Aorta (tissue), 5 donors: Measurements from ENCODE around the gene KIT. TPM values are rescaled to one million over a fixed set of nuclear protein-coding genes. Genes with fewer than 3 reads are reported as not detected.
A peak's percentile ranks its signal among the peaks of the same experiment; 100 is the strongest.

Experiments
- ATAC-seq: fragments of 200-7000 bp; cut with Tn5 transposase; one replicate; pipeline ENCODE4 v1.9.1; 2022; ENCODE audit warnings: moderate library complexity; ENCODE audit not compliant: low FRiP score
- DNase-seq, 2 donors: peaks; one replicate each; pipeline ENCODE4 v3.0.0-alpha.2; 2020
- H3K27ac ChIP-seq, 2 donors: one replicate each; pipeline ENCODE4 v1.5.1; 2013; ENCODE audit warnings: low read length in 2 of 2, mild to moderate bottlenecking in 2 of 2, moderate library complexity in 2 of 2, control low read depth in 1 of 2, inconsistent platforms in 1 of 2, low read depth in 1 of 2
- H3K27me3 ChIP-seq, 2 donors: one replicate each; pipeline ENCODE4 v1.6.1; 2013; ENCODE audit warnings: control low read depth in 1 of 2, low read length in 1 of 2, mild to moderate bottlenecking in 1 of 2, moderate library complexity in 1 of 2; ENCODE audit not compliant: insufficient read depth in 2 of 2, control insufficient read depth in 1 of 2
- H3K36me3 ChIP-seq, 2 donors: one replicate each; pipeline ENCODE4 v1.6.1; 2013; ENCODE audit warnings: control low read depth in 1 of 2, low read length in 1 of 2, mild to moderate bottlenecking in 1 of 2; ENCODE audit not compliant: insufficient read depth in 2 of 2, control insufficient read depth in 1 of 2
- H3K4me1 ChIP-seq, 2 donors: one replicate each; pipeline ENCODE4 v1.6.1; 2013; ENCODE audit warnings: low read length in 2 of 2, control low read depth in 1 of 2, mild to moderate bottlenecking in 1 of 2, moderate library complexity in 1 of 2; ENCODE audit not compliant: insufficient read depth in 2 of 2, control insufficient read depth in 1 of 2
- H3K4me3 ChIP-seq, 2 donors: one replicate each; pipeline ENCODE4 v1.5.1; 2013; ENCODE audit warnings: low read length in 2 of 2, control low read depth in 1 of 2, mild to moderate bottlenecking in 1 of 2
- H3K9me3 ChIP-seq: one replicate; pipeline ENCODE4 v1.6.1; 2013; ENCODE audit warnings: mild to moderate bottlenecking, low read length; ENCODE audit not compliant: control insufficient read depth
- WGBS, 2 donors: extraction: QIAGEN DNeasy Blood & Tissue Kit; methylation state at CpG; one replicate each; pipeline ENCODE4 v1.1.7; 2013; 5-methylcytosine and 5-hydroxymethylcytosine counted together
- intact Hi-C, 2 donors: fragments of 100-400 bp; cut with DNase I; formaldehyde crosslinking; loops; one replicate each; pipeline versions ENCODE4 v1.14.2 to v1.15.0; 2022
- polyA plus RNA-seq, 2 donors: library from polyadenylated mRNA; stranded (reverse); fragments of 200-250 nt; gene quantifications; one replicate each; pipeline ENCODE4 v1.2.3, GENCODE V29; 2013
- total RNA-seq, 2 donors: library from RNA; stranded (reverse); fragmentation: NEBNext Ultra II Directional; extraction: Animal tissue kit (Norgen Biotek cat#: 25700); gene quantifications; one replicate each; pipeline ENCODE4 v1.2.1, GENCODE V29; 2021
- donor health status: healthy with polysubstance abuse.
- donor health status: Bipolar disorder and iron deficiency.
- donor health status: DM: no; HTN: no; CAD: no.
- donor health status: DM: no; HTN: no; CAD: no.
- donor health status: DM: yes; HTN: yes; CAD: no.

Gene KIT
- total and polyA plus RNA-seq, 4 donors, result 0.56 to 18.7 (median 5.3) TPM

GRCh38 chr4:54657185-54657550 lies 589 bp upstream of the KIT start:
- Histone ChIP-seq H3K36me3 (no peaks in the 10 kb centered on the region), H3K4me3 (peak overlapping the region; percentile 44 to 63), H3K4me1 (no peaks in the 10 kb centered on the region), H3K27me3 (no peaks in the 10 kb centered on the region), H3K9me3 (no peaks in the 10 kb centered on the region), H3K27ac (no peak overlapping the region)
- intact Hi-C loops, result no loop called here
- WGBS, 2 donors, result 7 to 8% methylated on average over 26 of the region's 26 CpGs
- no peak for ATAC-seq
- DNase-seq, result no peak

- H3K4me3 ChIP-seq, result peak overlapping the region; percentile 56 to 63
- DNase-seq (peak; percentile 64 to 85), ATAC-seq (peak; percentile 78)
- 1% methylated on average over 78 to 81 of the region's 81 CpGs for WGBS, 2 donors
- peak overlapping the region in 1 of 2 donors; percentile 4 for H3K27ac ChIP-seq
- intact Hi-C loops, result no loop called here
- no peaks in the 10 kb centered on the region for H3K4me1 ChIP-seq
- no peaks in the 10 kb centered on the region for H3K9me3 ChIP-seq
- H3K36me3 ChIP-seq, result no peaks in the 10 kb centered on the region
- no peaks in the 10 kb centered on the region for H3K27me3 ChIP-seq
Observed at GRCh38 chr4:54658252-54659093, 716 bp downstream of the KIT start.

GRCh38 chr4:54659313-54659712 lies 1.6 kb downstream of the KIT start:
- no peak for ATAC-seq

GRCh38 chr4:54659749-54660535 lies 2.2 kb downstream of the KIT start:
- Histone ChIP-seq H3K27me3 (no peaks in the 10 kb centered on the region), H3K27ac (no peak overlapping the region), H3K36me3 (no peaks in the 10 kb centered on the region), H3K9me3 (no peaks in the 10 kb centered on the region), H3K4me3 (no peak overlapping the region), H3K4me1 (no peaks in the 10 kb centered on the region)
- WGBS, 2 donors, result 53% methylated on average over 9 of the region's 9 CpGs
- DNase-seq, result no peak
- intact Hi-C loops, result no loop called here
- ATAC-seq, result no peak

More at GRCh38 chr4:54659313-54659712, 1.6 kb downstream of the KIT start:
- Histone ChIP-seq H3K27me3 (no peaks in the 10 kb centered on the region), H3K4me1 (no peaks in the 10 kb centered on the region), H3K36me3 (no peaks in the 10 kb centered on the region), H3K9me3 (no peaks in the 10 kb centered on the region), H3K27ac (no peak overlapping the region), H3K4me3 (peak overlapping the region; percentile 56 to 63)
- intact Hi-C loops, result no loop called here
- 2 to 4% methylated on average over 14 of the region's 14 CpGs for WGBS, 2 donors
- no peak for DNase-seq

GRCh38 chr4:54660591-54660990 lies 2.8 kb downstream of the KIT start:
- Histone ChIP-seq H3K4me3 (no peak overlapping the region), H3K27me3 (no peaks in the 10 kb centered on the region), H3K36me3 (no peaks in the 10 kb centered on the region), H3K4me1 (no peaks in the 10 kb centered on the region), H3K9me3 (no peaks in the 10 kb centered on the region), H3K27ac (no peak overlapping the region)
- DNase-seq, result no peak
- no peak for ATAC-seq
- intact Hi-C loops, result no loop called here
- WGBS, 2 donors, result 95 to 96% methylated on average over 2 of the region's 2 CpGs

GRCh38 chr4:54661169-54661568 lies 3.4 kb downstream of the KIT start:
- no peaks in the 10 kb centered on the region for H3K27me3 ChIP-seq
- H3K4me3 ChIP-seq, result no peak overlapping the region
- WGBS, 2 donors, result 86 to 90% methylated on average over 5 of the region's 5 CpGs
- no peaks in the 10 kb centered on the region for H3K9me3 ChIP-seq
- DNase-seq (no peak), ATAC-seq (no peak)
- no peaks in the 10 kb centered on the region for H3K36me3 ChIP-seq
- intact Hi-C loops, result no loop called here
- no peak overlapping the region for H3K27ac ChIP-seq
- no peaks in the 10 kb centered on the region for H3K4me1 ChIP-seq

GRCh38 chr4:54661686-54662085 lies 3.9 kb downstream of the KIT start:
- 50 to 61% methylated on average over 4 of the region's 4 CpGs for WGBS, 2 donors
- Histone ChIP-seq H3K36me3 (no peaks in the 10 kb centered on the region), H3K27ac (no peak overlapping the region), H3K4me1 (no peaks in the 10 kb centered on the region), H3K27me3 (no peaks in the 10 kb centered on the region), H3K4me3 (no peak overlapping the region), H3K9me3 (no peaks in the 10 kb centered on the region)
- ATAC-seq (no peak), DNase-seq (no peak)
- intact Hi-C loops, result no loop called here

GRCh38 chr4:54662123-54662522 lies 4.4 kb downstream of the KIT start:
- no peak for DNase-seq
- no peaks in the 10 kb centered on the region for H3K27me3 ChIP-seq
- H3K4me3 ChIP-seq, result no peak overlapping the region
- no peaks in the 10 kb centered on the region for H3K9me3 ChIP-seq
- H3K27ac ChIP-seq, result no peak overlapping the region
- WGBS, 2 donors, result 96 to 99% methylated on average over 3 of the region's 3 CpGs
- ATAC-seq, result no peak
- no peaks in the 10 kb centered on the region for H3K36me3 ChIP-seq
- intact Hi-C loops, result no loop called here
- no peaks in the 10 kb centered on the region for H3K4me1 ChIP-seq
